MM.1S (cell line): ENCODE measurements around the gene DOK1.

Experiments used
- EZH2 ChIP-seq: fragments of 300-600 bp; sonication (generic); optimal IDR thresholded peaks from 2 replicates; pipeline ENCODE3; 2017; ENCODE audit warnings: low read depth, mild to moderate bottlenecking, antibody characterized with exemption, low read length, mixed read lengths
- TF ChIP-seq, protein P1 (sequence below): fragments of 300-600 bp; sonication (generic); IDR thresholded peaks from 2 replicates; pipeline ENCODE4 v1.5.1; 2016; ENCODE audit warnings: antibody characterized with exemption, low read length, mixed read lengths

DNA sequence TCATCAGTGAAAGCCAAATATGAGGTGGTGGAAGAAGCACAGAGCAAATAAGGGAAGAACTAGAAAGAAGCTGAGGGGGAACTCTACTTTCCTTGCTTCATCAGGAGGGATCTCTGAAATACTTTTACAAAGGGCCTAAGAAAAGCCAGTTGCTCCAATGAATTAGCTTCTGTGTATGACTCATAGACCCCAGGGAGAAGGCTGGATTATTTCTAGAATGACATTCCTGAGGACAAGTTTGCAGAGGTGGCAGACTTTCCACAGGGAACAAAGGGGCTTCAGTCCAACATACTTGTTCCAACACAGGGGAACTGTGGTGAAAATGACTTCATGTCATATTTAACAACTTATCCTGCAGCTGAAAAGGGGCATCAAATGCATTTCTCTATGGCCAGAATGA, 29.0 kb downstream of the DOK1 start:
- TF ChIP-seq, protein P1, sequence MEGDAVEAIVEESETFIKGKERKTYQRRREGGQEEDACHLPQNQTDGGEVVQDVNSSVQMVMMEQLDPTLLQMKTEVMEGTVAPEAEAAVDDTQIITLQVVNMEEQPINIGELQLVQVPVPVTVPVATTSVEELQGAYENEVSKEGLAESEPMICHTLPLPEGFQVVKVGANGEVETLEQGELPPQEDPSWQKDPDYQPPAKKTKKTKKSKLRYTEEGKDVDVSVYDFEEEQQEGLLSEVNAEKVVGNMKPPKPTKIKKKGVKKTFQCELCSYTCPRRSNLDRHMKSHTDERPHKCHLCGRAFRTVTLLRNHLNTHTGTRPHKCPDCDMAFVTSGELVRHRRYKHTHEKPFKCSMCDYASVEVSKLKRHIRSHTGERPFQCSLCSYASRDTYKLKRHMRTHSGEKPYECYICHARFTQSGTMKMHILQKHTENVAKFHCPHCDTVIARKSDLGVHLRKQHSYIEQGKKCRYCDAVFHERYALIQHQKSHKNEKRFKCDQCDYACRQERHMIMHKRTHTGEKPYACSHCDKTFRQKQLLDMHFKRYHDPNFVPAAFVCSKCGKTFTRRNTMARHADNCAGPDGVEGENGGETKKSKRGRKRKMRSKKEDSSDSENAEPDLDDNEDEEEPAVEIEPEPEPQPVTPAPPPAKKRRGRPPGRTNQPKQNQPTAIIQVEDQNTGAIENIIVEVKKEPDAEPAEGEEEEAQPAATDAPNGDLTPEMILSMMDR: no peak
- no peak for TF ChIP-seq EZH2
